ENCODE results near the gene RAPGEF4. TPM values are rescaled to one million over a fixed set of nuclear protein-coding genes. Genes with fewer than 3 reads are reported as not detected.

Gene RAPGEF4
- total and polyA plus RNA-seq, 2 of the 8 experiments (the other 6 are each of a cell fraction or from before 2014, with no cell fraction given), result 1.2 to 2.6 TPM

GRCh38 chr2:173056705-173057364 is 321.2 kb downstream of the RAPGEF4 start:
- Histone ChIP-seq H2AK5ac (ENCODE audit: low read depth, low read length) (no peak overlapping the region), H3K9ac (replicated peaks in 1 of 4; ENCODE audit: extremely low read depth in 1 of 4, low read depth in 3 of 4, low read length in 3 of 4) (no peak overlapping the region), H3K79me1 (ENCODE audit: low read depth, low read length) (no peaks in the 10 kb centered on the region), H2BK20ac (ENCODE audit: low read length) (no peak overlapping the region), H2AFZ (ENCODE audit: low read length) (no peak overlapping the region), H4K5ac (ENCODE audit: insufficient read length, low read depth, low read length) (no peak overlapping the region), H2BK5ac (ENCODE audit: low read depth, low read length) (no peak overlapping the region), H3K23me2 (ENCODE audit: low read depth, low read length) (no peaks in the 10 kb centered on the region), H3K14ac (ENCODE audit: insufficient read length) (no peak overlapping the region), H2BK12ac (ENCODE audit: low read depth, low read length) (no peak overlapping the region), H3K4me2 (ENCODE audit: insufficient read depth in 1 of 2, low read depth in 2 of 2, low read length in 2 of 2) (no peak overlapping the region), H4K20me1 (replicated peaks in 1 of 2; ENCODE audit: control insufficient read depth in 1 of 2, insufficient read depth in 2 of 2, low read length in 2 of 2) (no peaks in the 10 kb centered on the region), H4K91ac (replicated peaks; ENCODE audit: insufficient read length, low read length) (no peak overlapping the region), H3K56ac (replicated peaks; ENCODE audit: insufficient read length, low read depth, low read length) (no peak overlapping the region), H2BK15ac (ENCODE audit: low read length) (no peak overlapping the region), H3K79me2 (ENCODE audit: control insufficient read depth in 1 of 2, insufficient read depth in 2 of 2, low read length in 2 of 2) (no peaks in the 10 kb centered on the region), H3K27ac (ENCODE audit: low read depth, low read length) (no peak overlapping the region), H3K23ac (ENCODE audit: insufficient read length) (no peak overlapping the region), H3K36me3 (ENCODE audit: control insufficient read depth in 2 of 4, insufficient read depth in 4 of 4, low read length in 3 of 4) (no peaks in the 10 kb centered on the region), H2BK120ac (replicated peaks; ENCODE audit: low read depth, low read length) (no peak overlapping the region), H3K4ac (replicated peaks; ENCODE audit: insufficient read length, low read depth, low read length) (no peak overlapping the region), H3K27me3 (replicated peaks in 1 of 4; ENCODE audit: control insufficient read depth in 3 of 4, extremely low read depth in 1 of 4, insufficient read depth in 3 of 4, low read length in 3 of 4) (no peaks in the 10 kb centered on the region), H4K8ac (ENCODE audit: extremely low read depth, insufficient read depth, low read length) (no peak overlapping the region), H3K4me1 (replicated peaks in 1 of 4; ENCODE audit: control insufficient read depth in 3 of 4, insufficient read depth in 4 of 4, low read length in 3 of 4) (no peaks in the 10 kb centered on the region), H3K18ac (ENCODE audit: extremely low read depth, low read length) (no peak overlapping the region), H3K9me3 (ENCODE audit: insufficient read depth in 2 of 2, low read depth in 1 of 2, low read length in 1 of 2) (no peaks in the 10 kb centered on the region; a peak in 2 of 4 replicates), H3K4me3 (ENCODE audit: extremely low read depth in 1 of 4, insufficient read depth in 2 of 4, low read depth in 3 of 4, low read length in 4 of 4) (no peak overlapping the region)
- WGBS, 2 experiments (ENCODE audit: extremely low coverage in 1 of 2, insufficient coverage in 1 of 2, insufficient read length in 1 of 2, insufficient replicate concordance in 2 of 2, low coverage in 1 of 2, low lambda C conversion rate in 2 of 2, missing lambda C conversion rate in 1 of 2), result 86% methylated on average over 4 of the region's 4 CpGs; no CpG with 5 or more reads in 1 of the 2 experiments
- ChIA-PET CTCF (ENCODE audit: partially characterized antibody) (interaction anchor here (0.8 to 1.8 kb wide), 4 partner anchors 17 to 212 kb away, joined by 3 to 7 read pairs (median 4); no protein-coding TSS in a partner anchor), POLR2A (ENCODE audit: partially characterized antibody) (no interaction called here)
- DNase-seq (ENCODE audit: low read depth in 1 of 2, low spot score in 2 of 2), result no peak
- FAIRE-seq, result no peak
- no peak for TF ChIP-seq EP300 (IDR thresholded peaks at IDR 0.05; ENCODE audit: borderline replicate concordance in 1 of 2, low read depth in 2 of 2, low read length in 2 of 2)
- no peak for TF ChIP-seq SRF (IDR thresholded peaks at IDR 0.05; ENCODE audit: low read depth, low read length)
- TF ChIP-seq E2F6 (IDR thresholded peaks at IDR 0.05), result no peak
- no peak for TF ChIP-seq CREB1 (IDR thresholded peaks at IDR 0.05)
- no peak for TF ChIP-seq RBBP5 (IDR thresholded peaks at IDR 0.05; ENCODE audit: borderline replicate concordance, low read depth, low read length)
- TF ChIP-seq CTCF (IDR thresholded peaks at IDR 0.05; ENCODE audit: control extremely low read depth in 1 of 3, insufficient read depth in 1 of 3, low read depth in 1 of 3, low read length in 3 of 3), result no peak
- TF ChIP-seq MAFK (IDR thresholded peaks at IDR 0.05; ENCODE audit: low read depth, low read length), result no peak
- no peak for TF ChIP-seq BRCA1 (IDR thresholded peaks at IDR 0.05; ENCODE audit: low read depth, low read length)
- TF ChIP-seq ASH2L (IDR thresholded peaks at IDR 0.05; ENCODE audit: low read length), result no peak
- TF ChIP-seq CHD1 (IDR thresholded peaks at IDR 0.05; ENCODE audit: low read depth, low read length), result no peak

Data from H1 (cell line).